K562 (cell line): Measurements from ENCODE around the gene PPAN. TPM values are rescaled to one million over a fixed set of nuclear protein-coding genes. Genes with fewer than 3 reads are reported as not detected.

ENCODE experiments used
- ATF3 ChIP-seq, 2 experiments: fragments of 450-650 bp in 1 of 2; sonication (generic) in 1 of 2; formaldehyde crosslinking in 1 of 2; IDR thresholded peaks in 1 of 2; conservative IDR thresholded peaks in 1 of 2; 2 replicates each; pipeline versions ENCODE4 v1.6.1 to v1.8.1; 2016 to 2023; ENCODE audit warnings: mild to moderate bottlenecking in 2 of 2, moderate library complexity in 2 of 2, inconsistent platforms in 1 of 2, missing genetic modification reagents in 1 of 2
- DNMT1 ChIP-seq: fragments of 450-650 bp; IDR thresholded peaks from 2 replicates; pipeline ENCODE4 v1.6.1; 2016; ENCODE audit warnings: antibody characterized with exemption, mild to moderate bottlenecking
- FUS ChIP-seq: fragments of 200-400 bp; formaldehyde crosslinking; optimal IDR thresholded peaks from 2 replicates; pipeline ENCODE3; 2017; ENCODE audit warnings: low read depth, low read length
- HES1 ChIP-seq: fragments of 450-650 bp; IDR thresholded peaks from 2 replicates; pipeline ENCODE4 v1.6.1; 2016; ENCODE audit warnings: low read depth, mild to moderate bottlenecking, moderate library complexity
- MCM2 ChIP-seq: fragments of 450-650 bp; IDR thresholded peaks from 2 replicates; pipeline ENCODE4 v1.6.1; 2017; ENCODE audit warnings: low read depth, mild to moderate bottlenecking
- PATZ1 ChIP-seq: fragments of 250-450 bp; sonication (Bioruptor Pico); IDR thresholded peaks from 2 replicates; pipeline ENCODE4 v1.5.0; 2020; ENCODE audit warnings: mild to moderate bottlenecking, borderline replicate concordance
- PHB ChIP-seq: fragments of 250-450 bp; sonication (Bioruptor Pico); IDR thresholded peaks from 2 replicates; pipeline ENCODE4 v1.5.0; 2021
- RBM39 ChIP-seq: fragments of 200-400 bp; formaldehyde crosslinking; optimal IDR thresholded peaks from 2 replicates; pipeline ENCODE3; 2018; ENCODE audit warnings: low read depth, low read length
- SPI1 ChIP-seq: IDR thresholded peaks from 2 replicates; pipeline ENCODE4 v1.6.1; 2011; ENCODE audit warnings: low read depth, low read length, control low read depth, borderline replicate concordance
- ZNF212 ChIP-seq: fragments of 450-650 bp; formaldehyde crosslinking; IDR thresholded peaks from 2 replicates; pipeline ENCODE4 v1.4.0; 2020; ENCODE audit warnings: mild to moderate bottlenecking
- ZNF232 ChIP-seq: sonication (generic); formaldehyde crosslinking; IDR thresholded peaks from 2 replicates; pipeline ENCODE4 v1.8.0; 2022; ENCODE audit warnings: mild to moderate bottlenecking, missing genetic modification reagents
- ZNF239 ChIP-seq: fragments of 250-450 bp; sonication (Bioruptor Pico); IDR thresholded peaks from 2 replicates; pipeline ENCODE4 v1.4.0; 2020; ENCODE audit warnings: mild to moderate bottlenecking
- ZNF76 ChIP-seq: fragments of 250-450 bp; sonication (Bioruptor Pico); IDR thresholded peaks from 2 replicates; pipeline ENCODE4 v1.4.0; 2020; ENCODE audit warnings: mild to moderate bottlenecking, moderate library complexity, borderline replicate concordance
- polyA plus RNA-seq, 8 experiments: library from polyadenylated mRNA; depleted of rRNA in 4 of 8; stranded (reverse) in 5 of 8; unstranded in 3 of 8; fragments of >200 nt; fragmentation: Nextera tagmentation in 2 of 8; fragmentation: Illumina TruSeq in 1 of 8; extraction: Ambion mirVana in 2 of 8; extraction: Trizol in 1 of 8; gene quantifications; 2 replicates each; pipeline versions ENCODE4 v1.2.1 to v1.2.3, GENCODE V29; 2011 to 2014; ENCODE audit warnings: inconsistent platforms in 1 of 8, missing spikeins in 1 of 8
- total RNA-seq, 7 experiments: library from RNA; depleted of rRNA in 6 of 7; stranded (reverse); fragments of >200 nt in 6 of 7; fragmentation: Illumina TruSeq in 2 of 7; extraction: Trizol in 2 of 7; gene quantifications; 2 replicates each; pipeline versions ENCODE4 v1.2.1 to v1.2.3, GENCODE V29; 2011 to 2021; ENCODE audit warnings: low replicate concordance in 1 of 7

Gene PPAN
- total and polyA plus RNA-seq, 9 of the 15 experiments (the other 6 are each of a cell fraction or from before 2014, with no cell fraction given) = 2.2 to 129 (median 59.1) TPM

- TF ChIP-seq PHB (CRISPR knock-in tag) (no peak), DNMT1 (no peak), HES1 (no peak), PATZ1 (CRISPR knock-in tag) (no peak), ZNF212 (CRISPR knock-in tag) (no peak), ZNF239 (CRISPR knock-in tag) (no peak), MCM2 (no peak), RBM39 (no peak), ATF3 (IDR thresholded peaks at IDR 0.05) (no peak), ATF3 (CRISPR knock-in tag; conservative IDR thresholded peaks at IDR 0.05) (no peak), ZNF76 (CRISPR knock-in tag) (no peak), ZNF232 (CRISPR knock-in tag) (no peak), FUS (no peak), SPI1 (no peak)
These were observed at the start of gene PPAN (continued) for GRCh38 chr19:10106100-10106936.
